DMS153 treated with DMSO at 0.1 percent for 48 hours (cell line): ENCODE results near the gene RASD1.

ENCODE experiments used
- DNase-seq: peaks from one replicate; lab custom pipeline; 2025; ENCODE audit not compliant: unreplicated experiment; lab: John Stamatoyannopoulos, UW

Gene RASD1

DNA sequence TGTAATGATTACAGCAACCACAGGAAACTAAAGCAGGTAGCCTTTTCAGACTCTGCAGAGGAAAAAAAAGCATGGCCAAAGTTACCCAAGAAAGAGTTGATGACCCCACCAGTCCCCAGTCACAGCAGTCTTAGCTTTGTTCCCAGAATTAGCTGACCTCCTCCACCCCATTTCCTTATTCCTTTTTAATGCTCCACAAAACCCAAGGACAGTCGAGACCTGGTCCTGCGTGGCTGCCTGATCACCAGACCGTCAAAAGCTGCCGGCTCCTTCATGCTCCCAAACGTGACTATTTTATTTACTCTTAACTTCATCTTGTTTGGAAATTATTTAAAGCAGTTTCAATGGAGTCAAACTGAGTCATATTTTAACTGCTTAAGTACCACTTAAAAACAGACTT, 48.1 kb downstream of the RASD1 start:
- no peak for DNase-seq

GRCh38 chr17:17447264-17447663, 48.9 kb downstream of the RASD1 start:
- DNase-seq: no peak

GRCh38 chr17:17446666-17447155, 49.5 kb downstream of the RASD1 start:
- DNase-seq: no peak

DNA sequence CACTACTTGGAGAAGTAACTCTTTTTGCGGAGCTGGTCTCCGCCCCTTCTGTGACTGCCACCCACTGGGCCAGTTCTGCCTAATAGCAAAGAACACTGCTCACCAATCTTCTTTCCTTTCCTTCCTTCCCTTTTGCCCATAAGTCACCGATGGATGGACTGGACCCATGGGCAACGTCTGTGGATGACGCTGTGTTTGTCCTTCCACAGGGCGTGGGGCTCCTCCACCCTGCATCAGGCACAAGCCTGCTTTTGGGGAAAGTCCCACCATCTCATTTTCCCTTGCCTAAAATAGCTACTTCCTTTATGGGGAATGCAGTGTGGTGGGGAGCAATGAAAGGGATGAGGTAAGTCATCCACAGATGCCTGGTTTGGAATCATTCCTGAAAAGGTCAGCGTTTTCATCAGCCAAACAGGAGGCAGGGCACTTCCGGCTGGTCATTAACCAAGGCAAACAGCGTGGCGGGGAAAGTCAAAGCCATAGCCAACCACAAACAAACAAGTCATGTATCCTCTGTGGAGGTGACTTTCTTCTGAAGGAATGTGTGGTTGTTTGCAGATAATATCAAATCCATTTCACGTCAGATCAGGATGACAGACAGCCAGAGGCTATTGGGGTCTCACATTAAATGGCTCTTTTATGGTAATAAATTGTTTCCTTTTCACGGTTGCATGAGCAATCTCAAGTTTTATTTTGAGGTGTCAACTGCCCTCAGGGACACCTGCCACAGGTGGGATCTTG, 50.1 kb downstream of the RASD1 start:
- peak; percentile 19 for DNase-seq

DNA sequence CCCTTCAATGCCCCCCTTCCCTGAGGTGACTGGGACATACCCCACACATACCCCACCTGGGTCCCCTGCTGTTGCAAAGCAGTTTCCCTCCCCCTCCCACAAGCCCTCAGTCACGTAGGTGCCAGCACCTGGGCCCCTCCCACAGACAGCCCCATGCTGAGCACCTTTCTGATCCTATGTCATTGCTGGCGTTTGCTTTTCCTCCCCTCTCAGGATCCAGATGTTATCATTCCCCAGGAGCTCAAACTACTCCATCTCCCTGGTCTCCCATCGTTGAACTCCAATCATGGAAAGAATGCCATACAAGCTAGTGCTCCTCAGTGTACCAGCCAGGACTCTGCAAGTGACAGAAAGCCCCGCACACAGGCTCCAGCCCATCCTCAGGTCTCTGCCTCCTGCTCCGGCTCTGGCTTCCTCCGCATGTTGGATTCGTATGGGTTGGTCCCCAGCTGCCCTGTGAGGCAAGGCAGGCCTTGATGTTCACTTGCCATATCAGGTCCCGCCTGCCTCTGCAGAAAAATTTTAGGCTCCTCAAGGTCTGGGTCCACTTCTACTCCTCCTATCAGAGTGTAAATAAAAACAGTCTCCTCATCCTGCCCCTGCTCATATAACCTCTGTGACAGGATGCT, 50.8 kb downstream of the RASD1 start:
- DNase-seq: no peak
